LNCaP clone FGC (cell line): ENCODE measurements around the gene ATRN.
"Not testable (repeated sequence)": the region's sequence is repeated elsewhere in the genome, so short reads cannot be mapped to it uniquely, and the experiment has no call there.

ENCODE experiments used
- DNase-seq: peaks from one replicate; pipeline ENCODE4 v3.0.0-alpha.2; 2011; ENCODE audit warnings: low read depth
- H3K4me3 ChIP-seq: 2 replicates; pipeline ENCODE4 v1.5.1; 2011; ENCODE audit warnings: mild to moderate bottlenecking, low read depth, low read length, control low read depth
- CTCF ChIP-seq: IDR thresholded peaks from 2 replicates; pipeline ENCODE4 v1.5.1; 2012; ENCODE audit warnings: mild to moderate bottlenecking; ENCODE audit not compliant: control insufficient read depth, insufficient read depth; ENCODE audit errors: extremely low read depth

ATRN gene

DNA sequence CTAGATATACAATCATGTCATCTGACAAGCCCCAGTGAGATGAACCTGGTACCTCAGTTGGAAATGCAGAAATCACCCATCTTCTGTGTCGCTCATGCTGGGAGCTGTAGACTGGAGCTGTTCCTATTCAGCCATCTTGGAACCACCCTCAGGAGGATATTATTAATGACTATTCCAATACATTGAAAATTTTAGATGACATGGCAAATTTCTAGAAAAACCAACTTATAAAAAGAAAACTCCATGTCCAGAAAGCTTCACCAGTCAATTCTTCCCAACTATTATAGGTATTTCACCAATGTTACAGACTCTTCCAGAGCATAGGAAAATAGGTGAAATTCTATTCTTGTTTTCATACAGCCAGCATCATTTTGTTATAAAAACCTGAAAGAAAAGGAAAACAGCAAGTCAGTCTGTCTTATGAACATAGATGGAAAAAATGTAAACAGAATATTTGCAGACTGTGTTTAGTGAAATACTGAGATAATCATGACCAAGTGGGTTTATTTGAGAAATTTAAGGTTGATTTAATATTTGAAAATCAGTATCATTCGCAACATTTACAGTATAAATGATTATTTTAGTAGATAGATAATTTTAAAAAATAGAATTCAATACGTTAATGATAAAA lies 43.3 kb downstream of the ATRN start:
- no peak for DNase-seq
- no peak overlapping the region for H3K4me3 ChIP-seq
- TF ChIP-seq CTCF: no peak

GRCh38 chr20:3515379-3516170 lies 44.8 kb downstream of the ATRN start:
- no peak for DNase-seq
- TF ChIP-seq CTCF: no peak
- no peak overlapping the region for H3K4me3 ChIP-seq

GRCh38 chr20:3521852-3522740 lies 51.3 kb downstream of the ATRN start:
- no peak for TF ChIP-seq CTCF
- DNase-seq: no peak
- no peak overlapping the region for H3K4me3 ChIP-seq

GRCh38 chr20:3524696-3525095 lies 53.9 kb downstream of the ATRN start:
- H3K4me3 ChIP-seq, DNase-seq: not testable (repeated sequence)

GRCh38 chr20:3532089-3532615 lies 61.3 kb downstream of the ATRN start:
- TF ChIP-seq CTCF: no peak
- H3K4me3 ChIP-seq: no peak overlapping the region
- no peak for DNase-seq

DNA sequence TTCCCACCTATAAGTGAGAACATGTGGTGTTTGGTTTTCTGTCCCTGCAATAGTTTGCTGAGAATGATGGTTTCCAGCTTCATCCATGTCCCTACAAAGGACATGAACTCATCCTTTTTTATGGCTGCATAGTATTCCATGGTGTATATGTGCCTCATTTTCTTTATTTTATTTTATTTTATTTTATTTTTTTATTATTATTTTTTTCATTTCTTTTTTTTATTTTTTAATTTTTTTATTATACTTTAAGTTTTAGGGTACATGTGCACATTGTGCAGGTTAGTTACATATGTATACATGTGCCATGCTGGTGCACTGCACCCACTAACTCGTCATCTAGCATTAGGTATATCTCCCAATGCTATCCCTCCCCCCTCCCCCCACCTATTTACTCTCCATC lies 66.9 kb downstream of the ATRN start:
- H3K4me3 ChIP-seq, DNase-seq: not testable (repeated sequence)

GRCh38 chr20:3539311-3540107 lies 68.7 kb downstream of the ATRN start:
- DNase-seq: no peak
- no peak overlapping the region for H3K4me3 ChIP-seq
- no peak for TF ChIP-seq CTCF
